Transverse colon (tissue), 4 donors: ENCODE results near the gene ST7L. TPM values are rescaled to one million over a fixed set of nuclear protein-coding genes. Genes with fewer than 3 reads are reported as not detected.

Experiments
- DNase-seq: peaks from one replicate; pipeline ENCODE4 v3.0.0-alpha.2; 2019
- H3K27ac ChIP-seq, 4 donors: fragments of 200-600 bp; sonication (generic); 2 replicates each; pipeline ENCODE4 v1.5.1; 2016 to 2018; ENCODE audit warnings: inconsistent platforms in 4 of 4
- H3K27me3 ChIP-seq: fragments of 200-600 bp; sonication (generic); 2 replicates; pipeline ENCODE4 v1.5.1; 2017; ENCODE audit warnings: inconsistent platforms
- H3K36me3 ChIP-seq, 4 donors: fragments of 200-600 bp; sonication (generic); 2 replicates each; pipeline ENCODE4 v1.5.1; 2017 to 2019; ENCODE audit warnings: inconsistent platforms in 4 of 4
- H3K4me1 ChIP-seq, 4 donors: fragments of 200-600 bp; sonication (generic); 2 replicates each; pipeline ENCODE4 v1.5.1; 2017 to 2020; ENCODE audit warnings: inconsistent platforms in 4 of 4
- H3K4me3 ChIP-seq, 4 donors: fragments of 200-600 bp; sonication (generic); 1 replicate in 1 of 4; 2 replicates in 3 of 4; pipeline versions ENCODE4 v1.5.1 to v1.6.1; 2017 to 2019; ENCODE audit warnings: inconsistent platforms in 4 of 4
- H3K9me3 ChIP-seq, 2 donors: fragments of 200-600 bp; sonication (generic); 2 replicates each; pipeline ENCODE4 v1.5.1; 2017 to 2019; ENCODE audit warnings: inconsistent platforms in 2 of 2
- EP300 ChIP-seq: sonication (generic); formaldehyde crosslinking; IDR thresholded peaks from one replicate; pipeline ENCODE4 v1.6.1; 2017; ENCODE audit warnings: antibody characterized with exemption, low read depth
- POLR2A ChIP-seq: fragments of 450-650 bp; IDR thresholded peaks from one replicate; pipeline ENCODE4 v1.6.1; 2016; ENCODE audit warnings: antibody characterized with exemption, mild to moderate bottlenecking, moderate library complexity
- POLR2AphosphoS5 ChIP-seq, 3 donors: sonication (generic); formaldehyde crosslinking; IDR thresholded peaks; one replicate each; pipeline ENCODE4 v1.6.1; 2016; ENCODE audit warnings: antibody characterized with exemption in 3 of 3
- whole genome bisulfite sequencing, 2 donors: methylation state at CpG; one replicate each; pipeline ENCODE4 v1.1.5; 2018; ENCODE audit warnings: low coverage in 1 of 2; 5-methylcytosine and 5-hydroxymethylcytosine counted together
- in situ Hi-C, 4 donors: fragments of 200-750 bp; cut with MboI; loops; one replicate each; pipeline versions ENCODE4 v1.15.0 to v1.15.1; 2017; ENCODE audit warnings: low sequenced_read_pairs in 3 of 4, low pct_ligation_motif_present in 1 of 4, low pct_unique_long_range_greater_than_20kb in 1 of 4
- intact Hi-C: fragments of 100-400 bp; cut with DNase I; formaldehyde crosslinking; loops from one replicate; pipeline ENCODE4 v1.15.1; 2023; ENCODE audit warnings: low total_unique reads
- total RNA-seq, 4 donors: library from RNA; depleted of rRNA; stranded (reverse); fragments of >200 nt; gene quantifications; one replicate each; pipeline ENCODE4 v1.1.0, GENCODE V29; 2016
- TF ChIP-seq, protein P1 (sequence below), 5 experiments: fragments of 200-600 bp in 3 of 5; fragments of 450-650 bp in 2 of 5; sonication (generic) in 3 of 5; IDR thresholded peaks; 1 replicate in 2 of 5; 2 replicates in 3 of 5; pipeline ENCODE4 v1.5.1; 2016 to 2017; ENCODE audit warnings: antibody characterized with exemption in 5 of 5, inconsistent platforms in 3 of 5, mild to moderate bottlenecking in 2 of 5, moderate library complexity in 1 of 5

The ST7L gene
- total RNA-seq, 4 donors from 2014 or later, result 7.0 to 37.4 (median 24.9) TPM

- DNase-seq, result no peak
- H3K4me1 ChIP-seq, result no peaks in the 10 kb centered on the region
- in situ Hi-C loops (no loop called here), intact Hi-C loops (no loop called here)
- 51 to 69% methylated on average over 3 of the region's 3 CpGs for WGBS, 2 donors
- TF ChIP-seq EP300 (no peak), POLR2A (no peak), POLR2AphosphoS5 (IDR thresholded peaks at IDR 0.05) (no peak)
- TF ChIP-seq, protein P1, sequence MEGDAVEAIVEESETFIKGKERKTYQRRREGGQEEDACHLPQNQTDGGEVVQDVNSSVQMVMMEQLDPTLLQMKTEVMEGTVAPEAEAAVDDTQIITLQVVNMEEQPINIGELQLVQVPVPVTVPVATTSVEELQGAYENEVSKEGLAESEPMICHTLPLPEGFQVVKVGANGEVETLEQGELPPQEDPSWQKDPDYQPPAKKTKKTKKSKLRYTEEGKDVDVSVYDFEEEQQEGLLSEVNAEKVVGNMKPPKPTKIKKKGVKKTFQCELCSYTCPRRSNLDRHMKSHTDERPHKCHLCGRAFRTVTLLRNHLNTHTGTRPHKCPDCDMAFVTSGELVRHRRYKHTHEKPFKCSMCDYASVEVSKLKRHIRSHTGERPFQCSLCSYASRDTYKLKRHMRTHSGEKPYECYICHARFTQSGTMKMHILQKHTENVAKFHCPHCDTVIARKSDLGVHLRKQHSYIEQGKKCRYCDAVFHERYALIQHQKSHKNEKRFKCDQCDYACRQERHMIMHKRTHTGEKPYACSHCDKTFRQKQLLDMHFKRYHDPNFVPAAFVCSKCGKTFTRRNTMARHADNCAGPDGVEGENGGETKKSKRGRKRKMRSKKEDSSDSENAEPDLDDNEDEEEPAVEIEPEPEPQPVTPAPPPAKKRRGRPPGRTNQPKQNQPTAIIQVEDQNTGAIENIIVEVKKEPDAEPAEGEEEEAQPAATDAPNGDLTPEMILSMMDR (IDR thresholded peaks at IDR 0.05), result no peak
- no peaks in the 10 kb centered on the region for H3K27me3 ChIP-seq
- no peak overlapping the region for H3K4me3 ChIP-seq
- H3K9me3 ChIP-seq, result no peaks in the 10 kb centered on the region
- no peak overlapping the region for H3K27ac ChIP-seq
- peaks cover 0 to 35% (median 6%) of the 10 kb centered on the region in 4 donors for H3K36me3 ChIP-seq
These were observed 24.6 kb downstream of the ST7L start for GRCh38 chr1:112594208-112594876.

GRCh38 chr1:112589766-112590165 lies 29.2 kb downstream of the ST7L start:
- TF ChIP-seq, protein P1 (IDR thresholded peaks at IDR 0.05), result no peak
- TF ChIP-seq POLR2A (no peak), EP300 (no peak), POLR2AphosphoS5 (IDR thresholded peaks at IDR 0.05) (no peak)
- peaks cover 0 to 35% (median 9%) of the 10 kb centered on the region in 4 donors for H3K36me3 ChIP-seq
- H3K4me1 ChIP-seq, result no peaks in the 10 kb centered on the region
- 83 to 100% methylated on average over 1 of the region's 1 CpG for WGBS, 2 donors
- no peaks in the 10 kb centered on the region for H3K27me3 ChIP-seq
- in situ Hi-C loops, result no loop called here
- no peak overlapping the region for H3K27ac ChIP-seq
- intact Hi-C loops, result no loop called here
- DNase-seq, result no peak
- no peaks in the 10 kb centered on the region for H3K9me3 ChIP-seq
- no peak overlapping the region for H3K4me3 ChIP-seq

GRCh38 chr1:112583366-112583765 lies 35.6 kb downstream of the ST7L start:
- TF ChIP-seq, protein P1 (IDR thresholded peaks at IDR 0.05), result no peak
- TF ChIP-seq EP300, result no peak
- TF ChIP-seq POLR2A, result no peak
- TF ChIP-seq POLR2AphosphoS5 (IDR thresholded peaks at IDR 0.05), result no peak
- Histone ChIP-seq H3K27ac (no peak overlapping the region), H3K36me3 (peaks cover 0 to 3% (median 1%) of the 10 kb centered on the region in 4 donors), H3K9me3 (no peaks in the 10 kb centered on the region), H3K4me3 (no peak overlapping the region), H3K4me1 (peaks cover 0 to 32% (median 13%) of the 10 kb centered on the region in 4 donors), H3K27me3 (no peaks in the 10 kb centered on the region)
- intact Hi-C loops (no loop called here), in situ Hi-C loops (no loop called here)
- DNase-seq, result no peak

- TF ChIP-seq POLR2AphosphoS5 (IDR thresholded peaks at IDR 0.05) (no peak), EP300 (no peak), POLR2A (no peak)
- TF ChIP-seq, protein P1 (IDR thresholded peaks at IDR 0.05), result no peak
- Histone ChIP-seq H3K4me1 (peaks cover 0 to 32% (median 13%) of the 10 kb centered on the region in 4 donors), H3K36me3 (no peaks in the 10 kb centered on the region), H3K9me3 (no peaks in the 10 kb centered on the region), H3K27ac (peak overlapping the region in 3 of 4 donors; percentile 15 to 72 (median 58)), H3K27me3 (no peaks in the 10 kb centered on the region), H3K4me3 (no peak overlapping the region)
- intact Hi-C loops (no loop called here), in situ Hi-C loops (no loop called here)
- no peak for DNase-seq
These were observed 37.3 kb downstream of the ST7L start for GRCh38 chr1:112581586-112582192.
